AG10803 (cell line): Measurements from ENCODE around the gene GSTO2.
A peak's percentile ranks its signal among the peaks of the same experiment; 100 is the strongest.

ENCODE experiments used
- DNase-seq: peaks from one replicate; pipeline ENCODE4 v3.0.0; 2010; ENCODE audit warnings: low read depth
- H3K4me3 ChIP-seq: 2 replicates; pipeline ENCODE4 v1.5.1; 2011; ENCODE audit warnings: mild to moderate bottlenecking, low read length, control low read depth
- CTCF ChIP-seq: conservative IDR thresholded peaks from 2 replicates; pipeline ENCODE4 v1.5.1; 2011; ENCODE audit warnings: mild to moderate bottlenecking, low read length, control low read depth, inconsistent platforms

The GSTO2 gene

DNA sequence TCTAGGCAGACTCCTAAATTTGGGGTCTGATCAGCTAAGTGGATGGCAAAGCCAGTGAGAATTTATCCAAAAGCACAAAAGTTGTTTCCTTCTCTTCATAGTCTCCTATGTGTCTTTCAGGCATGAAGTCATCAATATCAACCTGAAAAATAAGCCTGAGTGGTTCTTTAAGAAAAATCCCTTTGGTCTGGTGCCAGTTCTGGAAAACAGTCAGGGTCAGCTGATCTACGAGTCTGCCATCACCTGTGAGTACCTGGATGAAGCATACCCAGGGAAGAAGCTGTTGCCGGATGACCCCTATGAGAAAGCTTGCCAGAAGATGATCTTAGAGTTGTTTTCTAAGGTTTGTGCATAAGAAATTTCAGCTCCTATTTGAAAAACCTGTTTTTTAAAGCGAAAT is 9.5 kb upstream of the GSTO2 start:
- TF ChIP-seq CTCF = no peak
- no peak for DNase-seq
- no peak overlapping the region for H3K4me3 ChIP-seq

DNA sequence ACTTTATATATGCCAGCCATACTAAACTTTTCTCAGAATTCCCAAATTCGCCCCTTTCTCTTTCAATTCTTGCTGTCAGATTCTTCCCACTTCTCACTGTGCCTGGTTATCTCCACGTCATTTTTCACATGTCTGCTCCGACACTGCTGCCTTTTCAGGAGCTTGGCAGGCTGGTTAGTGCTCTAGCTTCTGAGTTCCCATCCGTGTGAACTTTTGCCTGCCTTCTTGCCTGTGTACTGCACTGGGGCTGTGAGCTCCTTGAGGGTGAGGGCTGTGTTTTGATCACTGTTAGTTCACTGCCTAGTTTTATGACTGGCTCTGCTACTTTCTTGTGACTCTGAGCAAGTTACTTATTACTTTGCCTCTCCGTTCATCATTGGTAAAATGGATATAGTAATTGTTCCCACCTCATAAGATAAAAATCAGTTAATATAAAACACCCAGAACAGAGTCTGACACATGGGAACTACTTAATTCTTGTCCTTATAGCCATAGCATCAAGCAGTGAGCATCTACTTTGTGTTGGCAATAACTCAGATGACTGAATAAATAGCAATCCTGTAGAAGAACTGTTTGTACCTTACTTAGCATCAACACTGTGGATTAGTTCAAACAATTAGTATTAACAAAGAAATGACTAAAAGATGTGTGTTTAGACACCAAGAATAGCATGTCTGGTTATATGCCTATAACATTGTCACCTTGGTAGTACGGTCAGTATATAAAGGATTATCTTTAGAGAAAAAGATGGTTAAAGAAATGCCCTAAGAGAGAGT is 8.8 kb upstream of the GSTO2 start:
- no peak for DNase-seq
- no peak overlapping the region for H3K4me3 ChIP-seq
- no peak for TF ChIP-seq CTCF

- TF ChIP-seq CTCF = no peak
- no peak overlapping the region for H3K4me3 ChIP-seq
- DNase-seq = peak; percentile 42
These were observed 8.2 kb upstream of the GSTO2 start for GRCh38 chr10:104260775-104261115.

DNA sequence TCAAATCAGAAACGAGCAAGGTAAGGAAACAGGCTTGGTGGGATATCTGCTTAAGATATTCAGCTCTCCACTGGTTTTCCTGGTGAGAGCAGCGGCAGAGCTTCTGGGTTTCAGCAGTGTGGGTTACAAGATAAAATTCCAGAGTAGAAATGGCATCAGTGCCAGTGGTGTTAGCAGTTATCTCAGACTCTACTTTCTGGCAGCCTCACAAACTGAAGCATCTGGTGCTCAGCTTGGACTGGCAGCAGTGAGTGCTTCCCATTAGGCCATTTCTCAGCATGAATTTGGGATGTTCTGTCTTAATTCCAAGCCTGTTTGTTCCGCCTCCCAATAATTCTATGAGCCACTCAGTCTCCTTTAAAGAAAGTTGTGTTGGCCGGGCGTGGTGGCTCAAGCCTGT is 6.9 kb upstream of the GSTO2 start:
- TF ChIP-seq CTCF = no peak
- DNase-seq = peak; percentile 54
- H3K4me3 ChIP-seq = no peak overlapping the region

DNA sequence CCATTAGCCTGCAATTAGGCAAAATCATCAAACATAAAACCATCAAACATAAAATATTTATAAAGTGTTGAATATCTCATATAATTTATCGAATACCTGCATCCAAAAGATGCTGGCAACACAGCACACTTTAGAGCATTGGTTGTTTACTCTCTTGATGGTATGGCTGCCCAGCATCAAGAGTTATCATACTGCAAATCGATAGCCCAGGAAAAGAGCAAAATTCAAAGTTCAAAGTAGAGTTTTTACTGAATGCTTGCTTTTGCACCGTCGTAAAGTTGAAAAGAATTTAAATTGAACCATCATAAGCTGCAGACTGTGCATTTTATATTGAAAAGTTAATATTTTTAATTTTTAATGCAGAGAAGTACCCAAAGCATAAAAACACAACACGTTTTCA is 4.2 kb upstream of the GSTO2 start:
- no peak for DNase-seq
- no peak overlapping the region for H3K4me3 ChIP-seq
- no peak for TF ChIP-seq CTCF

- DNase-seq = no peak
- peak overlapping the region; percentile 69 for H3K4me3 ChIP-seq
- no peak for TF ChIP-seq CTCF
These were observed 1.1 kb upstream of the GSTO2 start for GRCh38 chr10:104267721-104268404.

DNA sequence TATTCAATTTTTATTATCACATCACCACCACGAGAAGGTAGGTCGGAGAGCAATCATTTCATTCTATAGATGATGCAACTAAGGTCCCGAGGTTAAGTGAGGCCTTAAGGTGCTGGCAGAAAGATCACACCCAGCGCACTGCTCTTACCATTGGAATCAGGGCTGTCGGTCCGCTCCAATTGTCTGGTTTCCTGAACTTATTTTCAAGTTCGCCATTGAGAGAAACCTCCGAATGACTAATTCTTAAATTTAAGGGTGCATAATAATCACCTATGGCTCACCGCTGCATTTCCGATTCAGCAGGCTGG is 625 bp upstream of the GSTO2 start:
- H3K4me3 ChIP-seq = peak overlapping the region; percentile 69
- TF ChIP-seq CTCF = no peak
- DNase-seq = no peak
